WTC11 (cell line): ENCODE data around the gene ZNF764. TPM values are rescaled to one million over a fixed set of nuclear protein-coding genes. Genes with fewer than 3 reads are reported as not detected.

Experiments used
- ATAC-seq: fragments of 200-7000 bp; cut with Tn5 transposase; 2 replicates; pipeline ENCODE4 v1.10.0; 2021; ENCODE audit warnings: mild to moderate bottlenecking, moderate library complexity
- CTCF ChIA-PET: fragments of 300-600 bp; sonication (Branson Sonifier 250); formaldehyde crosslinking; loops from one replicate; lab custom pipeline; 2021; ENCODE audit warnings: antibody characterized with exemption; lab: Charles Lee
- POLR2A ChIA-PET: fragments of 350-600 bp; sonication (Branson Sonifier 250); formaldehyde crosslinking; loops from one replicate; lab custom pipeline; 2021; ENCODE audit warnings: antibody characterized with exemption; lab: Charles Lee
- DNase-seq: peaks from one replicate; pipeline ENCODE4 v3.0.0; 2021; ENCODE audit warnings: low spot score
- H3K27ac Mint-ChIP-seq: 2 replicates; pipeline ENCODE4 v1.8.0; 2021; ENCODE audit warnings: mixed read lengths
- H3K27me3 Mint-ChIP-seq: 2 replicates; pipeline ENCODE4 v1.8.0; 2021; ENCODE audit warnings: low read depth, mild to moderate bottlenecking, moderate library complexity, mixed read lengths
- H3K36me3 Mint-ChIP-seq: 2 replicates; pipeline ENCODE4 v1.8.0; 2021; ENCODE audit warnings: mixed read lengths
- H3K4me1 Mint-ChIP-seq: 2 replicates; pipeline ENCODE4 v1.8.0; 2022; ENCODE audit warnings: mixed read lengths
- H3K4me3 Mint-ChIP-seq: 2 replicates; pipeline ENCODE4 v1.8.0; 2021; ENCODE audit warnings: mild to moderate bottlenecking, moderate library complexity, mixed read lengths
- H3K9me3 Mint-ChIP-seq: 2 replicates; pipeline ENCODE4 v1.8.0; 2021; ENCODE audit warnings: mixed read lengths
- CBFB ChIP-seq: sonication (generic); formaldehyde crosslinking; IDR thresholded peaks from 2 replicates; pipeline ENCODE4 v1.8.1; 2022; ENCODE audit warnings: mild to moderate bottlenecking, low read depth, missing genetic modification reagents
- EMX1 ChIP-seq: fragments of 250-450 bp; sonication (Bioruptor Pico); IDR thresholded peaks from 2 replicates; pipeline ENCODE4 v1.8.0; 2021; ENCODE audit warnings: mild to moderate bottlenecking
- FOXJ3 ChIP-seq: sonication (generic); formaldehyde crosslinking; IDR thresholded peaks from 2 replicates; pipeline ENCODE4 v1.9.0; 2021; ENCODE audit warnings: missing genetic modification reagents, mild to moderate bottlenecking, borderline replicate concordance
- HMGA2 ChIP-seq: fragments of 250-450 bp; sonication (Bioruptor Pico); IDR thresholded peaks from 2 replicates; pipeline ENCODE4 v1.4.0; 2021; ENCODE audit warnings: mild to moderate bottlenecking, moderate library complexity
- MXD4 ChIP-seq: fragments of 250-450 bp; sonication (Bioruptor Pico); IDR thresholded peaks from 2 replicates; pipeline ENCODE4 v1.8.0; 2021; ENCODE audit warnings: mild to moderate bottlenecking, moderate library complexity, borderline replicate concordance
- MYBL2 ChIP-seq: sonication (generic); formaldehyde crosslinking; IDR thresholded peaks from 2 replicates; pipeline ENCODE4 v1.8.1; 2023; ENCODE audit warnings: mild to moderate bottlenecking, moderate library complexity, missing genetic modification reagents
- NFATC4 ChIP-seq: fragments of 250-450 bp; sonication (Bioruptor Pico); IDR thresholded peaks from 2 replicates; pipeline ENCODE4 v1.9.0; 2021; ENCODE audit warnings: mild to moderate bottlenecking
- PRDM15 ChIP-seq: sonication (generic); formaldehyde crosslinking; IDR thresholded peaks from 2 replicates; pipeline ENCODE4 v1.8.0; 2022; ENCODE audit warnings: missing genetic modification reagents
- ZNF416 ChIP-seq: fragments of 250-450 bp; sonication (Bioruptor Pico); IDR thresholded peaks from 2 replicates; pipeline ENCODE4 v1.9.0; 2021; ENCODE audit warnings: mild to moderate bottlenecking, inconsistent platforms
- ZNF425 ChIP-seq: fragments of 250-450 bp; sonication (Bioruptor Pico); conservative IDR thresholded peaks from 2 replicates; pipeline ENCODE4 v1.9.0; 2021; ENCODE audit warnings: mild to moderate bottlenecking
- ZSCAN18 ChIP-seq: fragments of 250-450 bp; sonication (Bioruptor Pico); IDR thresholded peaks from 2 replicates; pipeline ENCODE4 v2.1.2; 2022; ENCODE audit warnings: mild to moderate bottlenecking, moderate library complexity
- total RNA-seq: library from RNA; stranded (reverse); gene quantifications from 3 replicates; pipeline ENCODE4 v1.2.3, GENCODE V29; 2021
- TF ChIP-seq, protein P1 (sequence below): sonication (generic); formaldehyde crosslinking; conservative IDR thresholded peaks from 2 replicates; pipeline ENCODE4 v1.8.1; 2023; ENCODE audit warnings: mild to moderate bottlenecking, low read depth, missing genetic modification reagents, moderate library complexity

Gene ZNF764
- total RNA-seq, 1 experiment from 2014 or later, result 10.4 TPM

DNA sequence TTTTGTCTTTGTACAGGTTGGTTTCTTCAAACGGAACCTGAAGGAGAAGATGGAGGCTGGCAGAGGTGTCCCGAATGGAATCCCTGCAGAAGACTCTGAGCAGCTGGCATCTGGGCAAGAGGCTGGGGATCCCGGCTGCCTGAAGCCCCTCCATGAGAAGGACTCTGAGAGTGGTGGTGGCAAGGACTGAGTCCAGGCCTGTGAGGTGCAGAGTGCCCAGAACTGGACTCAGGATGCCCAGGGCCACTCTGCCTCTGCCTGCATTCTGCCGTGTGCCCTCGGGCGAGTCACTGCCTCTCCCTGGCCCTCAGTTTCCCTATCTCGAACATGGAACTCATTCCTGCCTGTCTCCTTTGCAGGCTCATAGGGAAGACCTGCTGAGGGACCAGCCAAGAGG, 36.7 kb downstream of the ZNF764 start (continued):
- TF ChIP-seq PRDM15 (CRISPR knock-in tag), result no peak
- TF ChIP-seq NFATC4, result no peak
- TF ChIP-seq ZNF416 (CRISPR knock-in tag), result no peak

GRCh38 chr16:30519120-30520049, 38.8 kb downstream of the ZNF764 start:
- ATAC-seq (no peak), DNase-seq (no peak)
- ChIA-PET CTCF (interaction anchor here (0.5 to 3.2 kb wide), 5 partner anchors 16 to 96 kb away, joined by 3 to 10 read pairs (median 5); partner anchors contain the start of gene DCTPP1), POLR2A (interaction anchor here (0.6 to 1.0 kb wide), 3 partner anchors 10 to 41 kb away, joined by 3 to 4 read pairs (median 3); no protein-coding TSS in a partner anchor)
- H3K36me3 Mint-ChIP-seq, result no peaks in the 10 kb centered on the region
- TF ChIP-seq EMX1 (CRISPR knock-in tag), result no peak
- TF ChIP-seq ZNF425 (CRISPR knock-in tag), result no peak
- no peak for TF ChIP-seq HMGA2 (CRISPR knock-in tag)
- no peak for TF ChIP-seq MYBL2
- H3K4me3 Mint-ChIP-seq, result no peak overlapping the region
- H3K27ac Mint-ChIP-seq, result no peak overlapping the region
- no peaks in the 10 kb centered on the region for H3K4me1 Mint-ChIP-seq
- no peaks in the 10 kb centered on the region for H3K9me3 Mint-ChIP-seq
- H3K27me3 Mint-ChIP-seq, result peaks cover 10% of the 10 kb centered on the region

- peak; percentile 55 for ATAC-seq
- no peak overlapping the region; the same call in 1 of the 2 replicates for H3K27ac Mint-ChIP-seq
- no peak overlapping the region for H3K4me3 Mint-ChIP-seq
- TF ChIP-seq CBFB (CRISPR knock-in tag), result no peak
- TF ChIP-seq, protein P1, sequence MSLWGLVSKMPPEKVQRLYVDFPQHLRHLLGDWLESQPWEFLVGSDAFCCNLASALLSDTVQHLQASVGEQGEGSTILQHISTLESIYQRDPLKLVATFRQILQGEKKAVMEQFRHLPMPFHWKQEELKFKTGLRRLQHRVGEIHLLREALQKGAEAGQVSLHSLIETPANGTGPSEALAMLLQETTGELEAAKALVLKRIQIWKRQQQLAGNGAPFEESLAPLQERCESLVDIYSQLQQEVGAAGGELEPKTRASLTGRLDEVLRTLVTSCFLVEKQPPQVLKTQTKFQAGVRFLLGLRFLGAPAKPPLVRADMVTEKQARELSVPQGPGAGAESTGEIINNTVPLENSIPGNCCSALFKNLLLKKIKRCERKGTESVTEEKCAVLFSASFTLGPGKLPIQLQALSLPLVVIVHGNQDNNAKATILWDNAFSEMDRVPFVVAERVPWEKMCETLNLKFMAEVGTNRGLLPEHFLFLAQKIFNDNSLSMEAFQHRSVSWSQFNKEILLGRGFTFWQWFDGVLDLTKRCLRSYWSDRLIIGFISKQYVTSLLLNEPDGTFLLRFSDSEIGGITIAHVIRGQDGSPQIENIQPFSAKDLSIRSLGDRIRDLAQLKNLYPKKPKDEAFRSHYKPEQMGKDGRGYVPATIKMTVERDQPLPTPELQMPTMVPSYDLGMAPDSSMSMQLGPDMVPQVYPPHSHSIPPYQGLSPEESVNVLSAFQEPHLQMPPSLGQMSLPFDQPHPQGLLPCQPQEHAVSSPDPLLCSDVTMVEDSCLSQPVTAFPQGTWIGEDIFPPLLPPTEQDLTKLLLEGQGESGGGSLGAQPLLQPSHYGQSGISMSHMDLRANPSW, result no peak
- no peak for TF ChIP-seq MXD4
- TF ChIP-seq ZSCAN18 (CRISPR knock-in tag), result no peak
- no peak for TF ChIP-seq FOXJ3 (CRISPR knock-in tag)
- DNase-seq, result no peak
- no peaks in the 10 kb centered on the region for H3K4me1 Mint-ChIP-seq
- no peaks in the 10 kb centered on the region for H3K36me3 Mint-ChIP-seq
- H3K9me3 Mint-ChIP-seq, result no peaks in the 10 kb centered on the region
- CTCF ChIA-PET, result interaction anchor here (0.5 to 3.2 kb wide), 6 partner anchors 17 to 97 kb away, joined by 3 to 10 read pairs (median 6); partner anchors contain the start of gene DCTPP1
- peaks cover 10% of the 10 kb centered on the region for H3K27me3 Mint-ChIP-seq
- POLR2A ChIA-PET, result interaction anchor here (0.6 to 1.0 kb wide), 3 partner anchors 11 to 42 kb away, joined by 3 to 4 read pairs (median 3); no protein-coding TSS in a partner anchor
These were observed 39.6 kb downstream of the ZNF764 start for GRCh38 chr16:30518552-30518951.
